IPS-NIHi7 (cell line): Measurements from ENCODE around the gene SLC2A9.
A peak's percentile ranks its signal among the peaks of the same experiment; 100 is the strongest.

Experiments
- DNase-seq: peaks from one replicate; pipeline ENCODE4 v3.0.0; 2012; ENCODE audit warnings: mixed read lengths; ENCODE audit errors: extremely low spot score

The SLC2A9 gene

GRCh38 chr4:10020871-10021652 is at the start of gene SLC2A9:
TSS of gene SLC2A9 (minus strand) at chr4:10021497. CDS start at chr4:10021429, 68 bp downstream.
- no peak for DNase-seq

- DNase-seq = no peak
Observed at GRCh38 chr4:10069075-10069642, 47.9 kb upstream of the SLC2A9 start.

DNA sequence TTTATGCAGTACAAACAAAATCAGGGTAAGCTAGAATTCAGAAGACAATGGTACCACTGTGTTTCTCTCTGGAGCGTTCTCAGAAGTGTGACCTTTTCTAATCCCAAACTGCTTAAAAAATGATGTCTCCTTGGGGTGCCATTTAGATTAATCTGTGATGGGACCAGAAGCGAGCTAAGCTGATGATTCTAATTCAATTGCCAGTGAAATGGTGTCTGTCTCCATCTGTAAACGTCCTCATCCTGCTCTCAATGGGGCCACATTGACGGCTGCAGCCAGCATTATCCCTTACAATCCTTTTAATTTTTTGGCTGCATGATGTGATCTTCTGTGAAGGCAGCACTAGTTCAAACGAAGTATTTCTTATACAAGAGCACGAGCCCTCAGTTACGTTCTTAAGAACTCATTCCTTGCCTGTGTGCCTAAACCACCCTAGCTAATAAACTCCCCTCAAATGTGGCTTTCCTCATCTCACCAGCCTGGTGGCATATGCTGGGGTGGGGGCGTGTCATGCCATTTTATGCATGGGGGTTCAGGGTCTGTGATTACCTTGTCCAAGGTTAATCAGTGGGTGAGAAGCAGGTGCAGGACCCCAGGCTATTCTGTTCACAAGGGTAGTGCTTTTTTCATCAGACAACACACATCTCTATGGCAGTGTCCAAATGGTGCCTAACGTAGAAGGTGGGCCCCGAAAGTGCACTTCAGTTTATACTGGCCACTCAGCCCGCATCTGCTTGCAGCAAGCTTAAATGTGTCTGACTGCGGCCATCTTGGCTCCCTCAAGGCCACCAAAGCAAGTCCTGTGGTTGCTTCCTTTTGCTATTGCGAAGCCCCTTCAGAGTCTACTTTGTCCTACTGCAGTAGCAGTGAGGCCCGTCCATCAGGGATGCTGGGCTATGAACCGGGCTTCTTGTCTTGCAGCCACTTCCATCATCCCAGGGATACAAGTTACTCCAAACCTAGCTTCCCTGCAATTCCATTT is 45.7 kb upstream of the SLC2A9 start:
- DNase-seq = no peak

DNA sequence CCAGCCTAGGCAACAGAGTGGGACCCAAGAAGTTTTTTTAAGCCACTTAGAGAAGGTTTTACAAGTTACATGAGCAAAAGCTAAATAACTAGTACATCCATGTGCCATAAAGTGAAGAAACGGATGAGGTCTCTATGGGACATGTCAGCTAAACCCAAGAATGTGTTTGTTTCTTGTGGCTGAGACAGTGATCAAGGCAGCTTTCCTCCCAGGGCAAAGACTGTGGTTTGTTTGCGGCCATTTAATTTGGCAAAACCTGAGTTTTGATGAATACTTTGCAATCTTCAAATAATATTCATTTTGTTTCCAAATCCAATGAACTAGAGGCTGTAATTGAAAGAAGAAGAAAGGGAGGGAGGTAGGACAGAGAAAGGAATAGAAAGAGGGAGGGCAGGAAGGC is 44.9 kb upstream of the SLC2A9 start:
- DNase-seq = no peak

GRCh38 chr4:10063544-10064300 is 42.4 kb upstream of the SLC2A9 start:
- peak; percentile 79 for DNase-seq

DNA sequence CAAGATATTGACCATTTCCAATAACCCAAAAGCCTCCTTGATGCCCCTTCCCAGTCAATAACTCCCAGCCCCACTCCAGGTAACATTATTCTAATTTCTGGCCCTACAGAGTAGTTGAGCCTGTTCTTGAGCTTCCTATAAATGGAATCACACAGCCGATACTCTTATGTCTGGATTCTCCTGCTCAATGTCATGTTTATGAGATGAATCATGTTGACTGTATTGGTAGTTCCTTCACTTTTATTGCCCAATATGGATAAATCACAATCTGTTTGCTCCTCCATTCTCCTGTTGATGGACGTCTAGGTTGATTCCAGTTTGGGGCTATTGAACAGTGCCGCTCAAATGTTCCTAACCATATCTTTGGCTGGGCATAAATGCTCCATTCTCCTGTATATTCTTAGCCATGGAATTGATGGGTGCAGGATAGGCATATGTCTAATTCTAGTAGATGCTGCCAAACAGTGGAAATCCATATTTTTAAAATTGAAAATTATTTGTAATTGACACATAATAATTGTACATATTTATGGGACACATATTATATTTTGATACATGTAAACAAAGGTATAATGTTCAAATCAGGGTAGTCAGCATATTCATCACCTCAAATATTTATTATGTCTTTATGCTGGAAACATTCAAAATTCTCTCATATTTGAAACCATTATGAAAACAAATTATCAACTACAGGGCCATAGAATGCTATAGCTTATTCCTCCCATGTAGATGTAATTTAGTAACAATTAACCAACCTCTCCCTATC is 40.5 kb upstream of the SLC2A9 start:
- no peak for DNase-seq

DNA sequence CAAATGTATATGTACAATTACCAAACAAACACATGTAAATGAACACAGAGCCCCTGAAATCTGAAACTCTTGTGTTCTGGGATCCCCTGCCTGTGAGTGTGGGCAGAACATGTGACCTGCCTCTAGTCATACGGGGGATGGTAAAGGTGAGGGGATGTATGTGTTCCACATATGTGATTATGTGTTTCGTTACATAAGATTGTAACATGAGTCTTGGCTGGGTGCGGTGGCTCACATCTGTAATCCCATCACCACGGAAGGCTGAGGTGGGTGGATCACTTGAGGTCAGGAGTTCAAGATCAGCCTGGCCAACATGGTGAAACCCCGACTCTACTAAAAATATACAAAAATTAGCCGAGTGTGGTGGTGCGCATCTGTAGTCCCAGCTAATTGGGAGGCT is 37.1 kb upstream of the SLC2A9 start:
- no peak for DNase-seq

- DNase-seq = no peak
Observed at GRCh38 chr4:10057023-10057395, 35.7 kb upstream of the SLC2A9 start.

- no peak for DNase-seq
Observed at GRCh38 chr4:10056334-10057022, 35.2 kb upstream of the SLC2A9 start.

- DNase-seq = no peak
Observed at GRCh38 chr4:10055871-10056270, 34.6 kb upstream of the SLC2A9 start.

DNA sequence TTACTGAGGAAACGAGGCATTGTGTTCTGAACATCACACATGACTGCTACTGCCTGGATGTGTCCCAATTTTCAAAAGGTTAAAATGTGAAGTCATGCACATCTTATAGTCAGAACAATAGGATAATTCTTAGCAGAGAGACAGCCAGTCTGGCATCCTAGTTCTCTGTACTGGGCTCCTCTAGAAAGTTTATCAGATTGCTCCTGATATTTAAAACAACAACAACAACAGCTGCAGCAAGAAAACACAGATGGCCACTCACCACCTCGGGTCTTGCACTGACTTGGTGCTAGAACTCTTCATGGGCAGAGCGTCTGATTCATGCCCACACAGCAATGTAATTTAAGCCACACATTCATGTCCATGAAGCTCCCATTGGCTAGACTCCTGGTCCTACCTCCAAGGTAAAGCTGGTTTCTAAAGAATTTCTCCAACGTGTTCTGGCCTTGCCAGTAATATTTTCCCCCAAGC is 33.3 kb upstream of the SLC2A9 start:
- no peak for DNase-seq

DNA sequence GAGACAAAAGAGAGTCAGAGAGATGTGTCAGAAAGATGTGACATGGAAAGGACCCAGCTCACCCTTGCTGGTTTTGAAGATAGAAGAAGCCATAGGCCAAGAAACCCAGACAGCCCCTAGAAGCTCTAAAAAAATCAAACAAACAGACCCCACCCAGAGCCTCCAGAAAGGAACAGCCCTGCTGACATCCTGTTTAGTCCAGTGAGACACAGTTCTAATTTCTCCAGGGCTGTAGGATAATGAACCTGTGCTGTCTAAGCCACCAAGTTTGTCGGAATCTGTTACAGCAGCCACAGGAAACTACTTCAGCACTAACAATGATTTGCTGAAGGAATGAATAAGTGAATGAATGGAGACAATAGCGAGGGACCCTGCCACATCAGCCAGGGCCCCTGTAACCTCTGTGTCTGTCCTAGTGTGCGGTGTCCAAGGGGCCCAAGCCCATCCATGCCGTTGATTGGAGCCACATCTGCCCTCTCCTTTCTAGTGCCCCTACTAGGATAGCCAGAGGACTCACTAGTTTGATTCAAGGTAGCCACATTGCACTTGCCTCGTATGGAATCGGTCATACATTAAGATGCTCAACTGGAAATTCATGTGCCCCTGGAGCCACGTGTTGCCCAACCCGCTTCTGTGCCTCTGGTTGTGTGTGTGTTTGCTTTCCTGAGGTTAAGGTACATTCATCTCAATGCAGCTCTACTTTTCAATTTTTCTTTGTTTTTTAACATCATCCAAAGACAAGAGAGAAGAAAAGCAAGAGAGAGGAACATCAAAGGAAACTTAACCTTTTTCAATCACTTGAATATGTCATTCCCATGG is 32.5 kb upstream of the SLC2A9 start:
- no peak for DNase-seq

DNA sequence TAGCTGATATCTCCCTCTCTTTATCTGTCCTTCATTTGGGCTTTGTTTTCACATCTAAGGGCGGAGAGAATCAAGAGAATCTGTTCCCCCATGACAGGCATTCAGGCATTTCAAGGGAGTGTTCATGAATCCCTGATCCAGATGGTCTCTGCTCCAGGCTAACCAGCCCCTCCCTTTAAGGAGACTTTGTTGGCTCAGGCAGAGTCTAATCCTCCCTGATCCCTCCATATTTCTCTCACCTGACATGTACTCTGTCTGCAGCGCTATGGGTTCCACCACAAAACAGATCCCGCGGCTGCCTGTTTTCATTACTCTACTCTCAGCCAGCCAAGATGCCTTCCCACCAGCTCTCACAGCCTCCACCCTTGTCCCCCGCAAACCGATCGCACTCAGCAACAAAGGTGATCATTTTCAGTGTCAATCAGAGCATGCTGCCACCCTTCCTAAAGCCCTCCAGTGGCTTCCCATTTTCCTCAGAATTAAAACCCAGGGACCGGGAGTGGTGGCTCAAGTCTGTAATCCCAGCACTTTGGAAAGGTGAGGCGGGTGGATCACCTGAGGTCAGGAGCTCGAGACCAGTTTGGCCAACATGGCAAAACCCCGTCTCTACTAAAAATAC is 30.3 kb upstream of the SLC2A9 start:
- no peak for DNase-seq

- DNase-seq = no peak
Observed at GRCh38 chr4:10050721-10051120, 29.4 kb upstream of the SLC2A9 start.

- no peak for DNase-seq
Observed at GRCh38 chr4:10050261-10050661, 29.0 kb upstream of the SLC2A9 start.

DNA sequence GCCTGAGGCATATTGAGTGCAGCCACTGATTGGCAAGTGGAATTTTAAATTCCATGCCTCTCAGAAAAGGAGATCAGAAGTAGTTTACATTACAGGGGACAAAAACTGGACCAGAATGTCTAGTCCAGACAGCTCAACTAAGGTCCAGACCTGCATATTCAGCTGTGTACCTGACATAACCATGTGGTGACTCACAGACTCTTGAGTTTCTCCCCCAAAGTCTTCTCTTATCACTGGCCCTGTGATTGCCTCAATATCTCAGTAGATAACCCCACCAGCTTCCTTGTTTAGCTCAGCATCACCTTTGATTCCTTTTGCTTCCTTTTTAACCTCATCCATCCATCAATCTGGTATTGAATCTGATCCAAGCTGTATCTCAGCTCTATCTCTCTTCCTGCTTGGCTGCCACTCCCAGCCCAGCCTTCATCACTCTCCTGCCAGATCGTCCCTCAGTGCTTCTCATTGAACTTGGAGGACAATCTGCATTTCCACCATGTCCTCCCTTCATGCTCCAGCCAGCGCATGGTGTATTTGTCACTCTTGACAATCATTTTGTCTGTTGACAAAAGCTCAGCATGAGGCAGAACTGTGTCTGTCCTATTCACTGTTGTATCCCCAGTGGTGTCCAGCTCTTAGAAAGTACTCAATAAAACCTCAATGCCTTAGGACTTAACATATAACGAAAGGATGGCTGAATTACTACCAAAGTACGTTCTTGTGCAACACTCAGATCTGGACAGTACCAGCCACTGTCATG is 27.8 kb upstream of the SLC2A9 start:
- DNase-seq = no peak

DNA sequence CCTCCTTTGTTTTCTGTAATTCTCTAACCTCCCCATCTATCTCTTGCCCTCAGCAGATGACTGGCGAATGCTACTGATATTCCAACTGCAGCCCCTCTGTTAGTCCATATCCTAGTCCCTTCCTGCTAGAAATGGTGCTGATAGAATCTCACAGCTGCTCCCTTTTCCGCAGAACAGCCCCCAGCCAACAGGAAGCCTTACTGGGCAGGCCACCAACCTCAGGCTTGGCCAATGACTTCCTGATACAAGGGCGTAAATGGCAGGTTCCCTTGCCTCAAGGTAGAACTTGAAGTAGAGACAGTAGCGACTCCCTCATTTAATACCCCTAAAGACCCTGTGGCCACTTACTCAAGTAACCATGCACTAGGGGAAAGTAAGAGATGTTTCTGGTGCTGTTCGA is 26.7 kb upstream of the SLC2A9 start:
- DNase-seq = no peak

DNA sequence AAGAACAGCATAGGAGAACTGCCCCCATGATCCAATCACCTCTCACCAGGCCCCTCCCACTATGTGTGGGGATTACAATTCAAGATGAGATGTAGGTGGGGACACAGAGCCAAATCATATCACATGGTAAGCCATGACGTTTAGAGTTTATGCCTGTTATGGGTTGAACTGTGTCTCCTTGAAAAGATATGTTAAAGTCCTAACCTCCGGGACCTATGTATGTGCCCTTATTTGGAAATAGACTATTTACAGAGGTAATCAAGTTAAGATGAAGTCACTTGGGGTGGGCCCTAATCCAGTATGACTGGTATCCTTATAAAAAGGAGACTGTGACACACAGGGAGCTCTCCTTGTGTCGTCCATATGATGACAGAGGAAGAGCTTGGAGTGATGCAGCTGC is 25.2 kb upstream of the SLC2A9 start:
- no peak for DNase-seq
